ENCODE measurements around the gene FAM168A. TPM values are rescaled to one million over a fixed set of nuclear protein-coding genes. Genes with fewer than 3 reads are reported as not detected.
"Not testable (repeated sequence)": the region's sequence is repeated elsewhere in the genome, so short reads cannot be mapped to it uniquely, and the experiment has no call there.

FAM168A gene
- total and polyA plus RNA-seq, 10 of the 15 experiments (the other 5 are each of a cell fraction or from before 2014, with no cell fraction given), result 1.7 to 20.0 (median 10.0) TPM

DNA sequence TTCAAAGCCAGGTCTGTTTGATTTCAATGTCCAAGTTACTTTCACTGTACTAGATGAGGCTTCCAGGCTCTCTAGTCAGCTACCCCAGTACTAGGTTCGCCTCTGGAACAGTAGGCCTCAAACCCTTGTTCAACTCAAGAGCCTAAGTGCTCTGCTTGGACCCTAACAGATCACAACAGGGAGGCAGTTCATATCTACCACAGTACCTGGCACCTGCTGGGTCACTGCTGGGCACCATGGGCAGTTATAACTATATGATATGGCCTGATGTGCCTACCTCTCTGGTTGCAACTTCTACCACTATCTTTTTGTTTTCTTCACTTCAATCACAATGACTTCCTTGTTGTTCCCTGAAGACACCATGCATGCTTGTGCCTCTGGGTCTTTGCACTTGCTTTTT lies 124.7 kb downstream of the FAM168A start:
- no peak overlapping the region for H3K4me3 ChIP-seq
- no peaks in the 10 kb centered on the region for H4K20me1 ChIP-seq (ENCODE audit: control insufficient read depth, insufficient read depth)
- no peaks in the 10 kb centered on the region; the same call in 2 of the 3 replicates for H3K9me3 ChIP-seq (replicated peaks; ENCODE audit: control insufficient read depth, insufficient read depth, low read length)
- intact Hi-C loops (cut with micrococcal nuclease; ENCODE audit: unreplicated experiment), result no loop called here
- RAD21 ChIA-PET (ENCODE audit: unreplicated experiment), result interaction anchor here (0.5 to 1.8 kb wide), 2 partner anchors 16 to 116 kb away, joined by 3 read pairs; no protein-coding TSS in a partner anchor
- H3K27ac ChIP-seq (ENCODE audit: control insufficient read depth, insufficient read depth), result no peak overlapping the region
- SMC1A ChIA-PET (ENCODE audit: uncharacterized antibody, unreplicated experiment), result no interaction called here
- H3K79me2 ChIP-seq (ENCODE audit: control insufficient read depth, insufficient read depth, low read length), result no peaks in the 10 kb centered on the region
- POLR2A ChIA-PET, result no interaction called here
- in situ Hi-C loops (cut with MboI), result no loop called here
- no peak overlapping the region for H2AFZ ChIP-seq (ENCODE audit: control insufficient read depth, low read depth, low read length)
- CTCF ChIA-PET, result interaction anchor here (1.0 kb wide), 1 partner anchor 14 kb away, joined by 3 read pairs; no protein-coding TSS in a partner anchor
- DNase-seq (ENCODE audit: low read depth, low spot score) (no peak), FAIRE-seq (no peak), ATAC-seq (no peak)
- WGBS (ENCODE audit: insufficient coverage, insufficient replicate concordance, low lambda C conversion rate, missing lambda C conversion rate), result 100% methylated on average over 1 of the region's 1 CpG
- H3K9ac ChIP-seq (ENCODE audit: control insufficient read depth, insufficient read depth, low read length), result no peak overlapping the region
- no peak overlapping the region for H3K4me2 ChIP-seq (ENCODE audit: control insufficient read depth, insufficient read depth)
- TF ChIP-seq MTA2 (IDR thresholded peaks at IDR 0.05; ENCODE audit: low read depth) (no peak), ATF7 (IDR thresholded peaks at IDR 0.05; ENCODE audit: low read depth) (no peak), TCF3 (IDR thresholded peaks at IDR 0.05; ENCODE audit: borderline replicate concordance, insufficient read depth, low read depth, low read length) (no peak), EZH2 (IDR thresholded peaks at IDR 0.05; ENCODE audit: borderline replicate concordance, control insufficient read depth, low read depth, low read length) (no peak), FOXK2 (IDR thresholded peaks at IDR 0.05) (no peak), MYC (IDR thresholded peaks at IDR 0.05; ENCODE audit: insufficient read depth, insufficient read length, insufficient replicate concordance, low read length, severe bottlenecking) (no peak), ZBTB40 (IDR thresholded peaks at IDR 0.05; ENCODE audit: borderline replicate concordance) (no peak)
- TF ChIP-seq, protein P1, sequence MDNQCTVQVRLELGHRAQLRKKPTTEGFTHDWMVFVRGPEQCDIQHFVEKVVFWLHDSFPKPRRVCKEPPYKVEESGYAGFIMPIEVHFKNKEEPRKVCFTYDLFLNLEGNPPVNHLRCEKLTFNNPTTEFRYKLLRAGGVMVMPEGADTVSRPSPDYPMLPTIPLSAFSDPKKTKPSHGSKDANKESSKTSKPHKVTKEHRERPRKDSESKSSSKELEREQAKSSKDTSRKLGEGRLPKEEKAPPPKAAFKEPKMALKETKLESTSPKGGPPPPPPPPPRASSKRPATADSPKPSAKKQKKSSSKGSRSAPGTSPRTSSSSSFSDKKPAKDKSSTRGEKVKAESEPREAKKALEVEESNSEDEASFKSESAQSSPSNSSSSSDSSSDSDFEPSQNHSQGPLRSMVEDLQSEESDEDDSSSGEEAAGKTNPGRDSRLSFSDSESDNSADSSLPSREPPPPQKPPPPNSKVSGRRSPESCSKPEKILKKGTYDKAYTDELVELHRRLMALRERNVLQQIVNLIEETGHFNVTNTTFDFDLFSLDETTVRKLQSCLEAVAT (IDR thresholded peaks at IDR 0.05), result no peak
- BruUV-seq (replicated peaks), result no TSS peak
- H3K4me1 ChIP-seq (ENCODE audit: control insufficient read depth, insufficient read depth, low read length), result peaks cover 3% of the 10 kb centered on the region; the same call in 1 of the 2 replicates
- H3K36me3 ChIP-seq (ENCODE audit: control insufficient read depth in 2 of 2, insufficient read depth in 2 of 2, low read length in 1 of 2), result no peaks in the 10 kb centered on the region
- H3K27me3 ChIP-seq (replicated peaks in 1 of 2; ENCODE audit: control insufficient read depth in 2 of 2, insufficient read depth in 2 of 2, low read length in 1 of 2), result no peaks in the 10 kb centered on the region

- ATAC-seq; H3K9me3 ChIP-seq (replicated peaks; ENCODE audit: control insufficient read depth, insufficient read depth, low read length); H3K36me3 ChIP-seq (ENCODE audit: control insufficient read depth in 2 of 2, insufficient read depth in 2 of 2, low read length in 1 of 2); H3K4me1 ChIP-seq (ENCODE audit: control insufficient read depth, insufficient read depth, low read length); H3K27me3 ChIP-seq (replicated peaks in 1 of 2; ENCODE audit: control insufficient read depth in 2 of 2, insufficient read depth in 2 of 2, low read length in 1 of 2); RAD21 ChIA-PET (ENCODE audit: unreplicated experiment); H2AFZ ChIP-seq (ENCODE audit: control insufficient read depth, low read depth, low read length); in situ Hi-C loops (cut with MboI); BruUV-seq (replicated peaks); H3K79me2 ChIP-seq (ENCODE audit: control insufficient read depth, insufficient read depth, low read length); H3K9ac ChIP-seq (ENCODE audit: control insufficient read depth, insufficient read depth, low read length); intact Hi-C loops (cut with micrococcal nuclease; ENCODE audit: unreplicated experiment); H3K4me2 ChIP-seq (ENCODE audit: control insufficient read depth, insufficient read depth); H3K4me3 ChIP-seq; H3K27ac ChIP-seq (ENCODE audit: control insufficient read depth, insufficient read depth); DNase-seq (ENCODE audit: low read depth, low spot score); FAIRE-seq; H4K20me1 ChIP-seq (ENCODE audit: control insufficient read depth, insufficient read depth): not testable (repeated sequence)
- POLR2A ChIA-PET, result interaction anchor here (0.7 kb wide), 1 partner anchor 62 kb away, joined by 3 read pairs; no protein-coding TSS in a partner anchor
- 92% methylated on average over 13 of the region's 13 CpGs for WGBS (ENCODE audit: insufficient coverage, insufficient replicate concordance, low lambda C conversion rate, missing lambda C conversion rate)
- CTCF ChIA-PET, result interaction anchor here (1.0 to 2.3 kb wide), 2 partner anchors 9 to 156 kb away, joined by 3 to 10 read pairs; no protein-coding TSS in a partner anchor
- SMC1A ChIA-PET (ENCODE audit: uncharacterized antibody, unreplicated experiment), result interaction anchor here (1.3 to 2.3 kb wide), 2 partner anchors 9 to 12 kb away, joined by 3 to 5 read pairs; no protein-coding TSS in a partner anchor
These were observed 127.8 kb downstream of the FAM168A start for GRCh38 chr11:73470036-73470612.
